Heart left ventricle (tissue), 13 donors: ENCODE data around the gene SLC19A1.

ENCODE experiments used
- POLR2A ChIP-seq, 2 donors: fragments of 450-650 bp; IDR thresholded peaks; one replicate each; pipeline ENCODE4 v1.6.1; 2017; ENCODE audit warnings: antibody characterized with exemption in 2 of 2, mild to moderate bottlenecking in 2 of 2, moderate library complexity in 2 of 2
- TF ChIP-seq, protein P1 (sequence below), 12 donors: fragments of 200-600 bp; sonication (generic) in 4 of 12; IDR thresholded peaks; one replicate each; pipeline versions ENCODE4 v1.5.0 to v1.8.0; 2018 to 2022; ENCODE audit warnings: antibody characterized with exemption in 12 of 12, mild to moderate bottlenecking in 5 of 12
- donor health status: ischemic (EF 13 %, LVEDD 7.1; RV severe dilation, severe dysfunction).
- donor health status: DM: no; HTN: yes; CAD: no.
- donor health status: DM: no; HTN: no; CAD: no.
- donor health status: ischemic (EF 25% LVEDD 6.9; RV normal size, moderate dysfunction).
- donor health status: ischemic (EF 25% LVEDD 5.7; RV mildly dilated, moderate dysfunction).
- donor health status: ischemic (EF 35%, LVEDD 5.7; RV mildly dilated, moderate dysfunction).
- donor health status: nonischemic (EF 11% LVEDD 7.7; RV severe dilation, severe dysfunction).
- donor health status: DM: yes; HTN: yes; CAD: no.
- donor health status: PGD.
- donor health status: ischemic (EF 29% LVEDD 5.4; RV normal size, mild dysfunction).
- donor health status: nonischemic (EF 23%, LVEDD 6.1; RV moderate dilation, normal function).

DNA sequence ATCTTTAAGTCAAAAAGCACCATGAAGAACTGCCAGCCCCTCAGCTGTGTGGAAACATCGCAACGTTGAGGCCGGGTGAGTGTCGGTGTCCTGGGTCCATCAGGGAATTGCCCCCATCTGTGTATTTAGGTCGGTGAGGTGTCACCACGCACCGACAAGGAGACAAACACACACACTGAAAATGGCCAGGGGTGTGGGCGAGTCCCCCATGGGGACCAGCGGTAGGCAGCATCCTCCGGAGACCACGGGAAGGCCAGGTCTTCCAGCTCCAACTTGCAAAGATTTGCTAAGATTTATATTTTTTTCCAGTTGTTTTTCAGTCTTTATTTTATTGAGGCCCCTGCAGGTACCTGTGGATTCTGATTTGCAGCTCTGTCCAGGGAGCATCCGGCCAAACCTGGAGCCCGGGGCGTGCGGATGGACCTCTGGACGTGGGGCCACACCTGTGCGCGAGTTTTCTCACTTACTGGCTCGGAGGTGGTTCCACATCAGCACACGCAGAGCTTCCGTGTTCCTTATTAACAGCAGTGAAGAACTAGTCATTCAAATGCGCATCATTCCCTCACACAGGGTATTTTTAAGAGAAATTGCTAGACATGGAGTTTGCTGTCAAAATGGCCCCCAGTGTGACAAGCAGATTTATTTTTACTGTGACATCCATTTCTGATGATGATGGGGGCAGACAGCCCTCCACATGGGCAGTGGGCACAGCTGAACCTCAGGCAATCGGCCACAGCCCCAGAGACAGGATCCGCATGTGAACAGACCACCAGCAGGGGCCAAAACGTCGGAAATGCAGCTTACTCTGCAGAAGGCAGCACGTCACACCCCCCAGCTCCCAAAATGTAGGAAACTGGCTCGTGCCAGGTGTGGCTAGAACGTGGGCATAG, 17.2 kb upstream of the SLC19A1 start:
- TF ChIP-seq, protein P1, sequence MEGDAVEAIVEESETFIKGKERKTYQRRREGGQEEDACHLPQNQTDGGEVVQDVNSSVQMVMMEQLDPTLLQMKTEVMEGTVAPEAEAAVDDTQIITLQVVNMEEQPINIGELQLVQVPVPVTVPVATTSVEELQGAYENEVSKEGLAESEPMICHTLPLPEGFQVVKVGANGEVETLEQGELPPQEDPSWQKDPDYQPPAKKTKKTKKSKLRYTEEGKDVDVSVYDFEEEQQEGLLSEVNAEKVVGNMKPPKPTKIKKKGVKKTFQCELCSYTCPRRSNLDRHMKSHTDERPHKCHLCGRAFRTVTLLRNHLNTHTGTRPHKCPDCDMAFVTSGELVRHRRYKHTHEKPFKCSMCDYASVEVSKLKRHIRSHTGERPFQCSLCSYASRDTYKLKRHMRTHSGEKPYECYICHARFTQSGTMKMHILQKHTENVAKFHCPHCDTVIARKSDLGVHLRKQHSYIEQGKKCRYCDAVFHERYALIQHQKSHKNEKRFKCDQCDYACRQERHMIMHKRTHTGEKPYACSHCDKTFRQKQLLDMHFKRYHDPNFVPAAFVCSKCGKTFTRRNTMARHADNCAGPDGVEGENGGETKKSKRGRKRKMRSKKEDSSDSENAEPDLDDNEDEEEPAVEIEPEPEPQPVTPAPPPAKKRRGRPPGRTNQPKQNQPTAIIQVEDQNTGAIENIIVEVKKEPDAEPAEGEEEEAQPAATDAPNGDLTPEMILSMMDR (IDR thresholded peaks at IDR 0.05), result no peak
- TF ChIP-seq POLR2A (IDR thresholded peaks at IDR 0.05), result no peak
